GM19193 (cell line): ENCODE data around the gene MEGF6.

Experiments
- POLR2A ChIP-seq: IDR thresholded peaks from 4 replicates; pipeline ENCODE4 v1.6.1; 2011; ENCODE audit not compliant: insufficient read depth, insufficient read length; ENCODE audit errors: extremely low read depth

MEGF6 gene

GRCh38 chr1:3469849-3470649, 141.3 kb downstream of the MEGF6 start:
- no peak for TF ChIP-seq POLR2A

GRCh38 chr1:3469104-3469848, 142.0 kb downstream of the MEGF6 start:
- TF ChIP-seq POLR2A, result no peak

- no peak for TF ChIP-seq POLR2A
Observed at GRCh38 chr1:3468236-3469103, 142.8 kb downstream of the MEGF6 start.

- no peak for TF ChIP-seq POLR2A
Observed at GRCh38 chr1:3467096-3468036, 143.9 kb downstream of the MEGF6 start.

- TF ChIP-seq POLR2A, result no peak
Observed at GRCh38 chr1:3466366-3467075, 144.8 kb downstream of the MEGF6 start.

- TF ChIP-seq POLR2A, result no peak
Observed at GRCh38 chr1:3465935-3466321, 145.4 kb downstream of the MEGF6 start.

GRCh38 chr1:3465091-3465934, 146.0 kb downstream of the MEGF6 start:
- no peak for TF ChIP-seq POLR2A

- no peak for TF ChIP-seq POLR2A
Observed at GRCh38 chr1:3464649-3465025, 146.7 kb downstream of the MEGF6 start.

GRCh38 chr1:3463891-3464648, 147.2 kb downstream of the MEGF6 start:
- TF ChIP-seq POLR2A, result no peak

- TF ChIP-seq POLR2A, result no peak
Observed at GRCh38 chr1:3463408-3463863, 147.9 kb downstream of the MEGF6 start.

- TF ChIP-seq POLR2A, result no peak
Observed at GRCh38 chr1:3463013-3463385, 148.3 kb downstream of the MEGF6 start.
